ENCODE measurements around the gene LIMD2. TPM values are rescaled to one million over a fixed set of nuclear protein-coding genes. Genes with fewer than 3 reads are reported as not detected.

LIMD2 gene
- polyA plus RNA-seq, 4 donors = 2.0 to 14.7 (median 12.5) TPM

DNA sequence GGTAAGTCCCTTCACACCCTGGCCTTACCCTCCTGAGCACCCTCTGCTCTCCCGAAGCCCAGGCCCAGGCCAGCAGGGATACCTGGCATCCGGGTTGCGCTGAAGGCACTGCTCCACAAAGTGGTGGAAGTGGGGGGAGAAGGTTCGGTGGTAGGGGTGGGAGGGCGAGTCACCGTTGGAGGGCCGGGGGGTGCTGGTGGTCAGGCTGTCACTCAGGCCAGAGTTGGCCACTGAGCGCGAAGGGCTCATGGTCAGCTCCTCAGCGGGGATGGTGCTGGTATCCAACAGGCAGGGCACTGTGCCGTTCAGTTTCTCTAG, 4.3 kb upstream of the LIMD2 start:
- WGBS, 3 donors = 89 to 96% (median 95%) methylated on average over 11 of the region's 11 CpGs
- H3K27ac ChIP-seq (ENCODE audit: low read depth in 1 of 3, low read length in 2 of 3) = no peak overlapping the region
- no peaks in the 10 kb centered on the region for H3K9me3 ChIP-seq (ENCODE audit: control insufficient read depth in 2 of 2, insufficient read depth in 1 of 2, low read depth in 1 of 2, low read length in 1 of 2)
- peaks cover 2 to 64% (median 4%) of the 10 kb centered on the region in 3 donors for H3K36me3 ChIP-seq (ENCODE audit: control insufficient read depth in 3 of 3, insufficient read depth in 2 of 3, low read depth in 1 of 3, low read length in 3 of 3)
- DNase-seq (no peak), FAIRE-seq (no peak)
- peaks cover 0 to 8% (median 0%) of the 10 kb centered on the region in 3 donors for H3K4me1 ChIP-seq (ENCODE audit: control insufficient read depth in 3 of 3, insufficient read depth in 2 of 3, low read depth in 1 of 3, low read length in 2 of 3)
- no peak overlapping the region for H3K4me3 ChIP-seq (ENCODE audit: low read depth in 1 of 3, low read length in 3 of 3)
- H3K27me3 ChIP-seq (ENCODE audit: control insufficient read depth in 3 of 3, insufficient read depth in 3 of 3, low read length in 3 of 3) = peaks cover 0 to 11% (median 0%) of the 10 kb centered on the region in 3 donors

DNA sequence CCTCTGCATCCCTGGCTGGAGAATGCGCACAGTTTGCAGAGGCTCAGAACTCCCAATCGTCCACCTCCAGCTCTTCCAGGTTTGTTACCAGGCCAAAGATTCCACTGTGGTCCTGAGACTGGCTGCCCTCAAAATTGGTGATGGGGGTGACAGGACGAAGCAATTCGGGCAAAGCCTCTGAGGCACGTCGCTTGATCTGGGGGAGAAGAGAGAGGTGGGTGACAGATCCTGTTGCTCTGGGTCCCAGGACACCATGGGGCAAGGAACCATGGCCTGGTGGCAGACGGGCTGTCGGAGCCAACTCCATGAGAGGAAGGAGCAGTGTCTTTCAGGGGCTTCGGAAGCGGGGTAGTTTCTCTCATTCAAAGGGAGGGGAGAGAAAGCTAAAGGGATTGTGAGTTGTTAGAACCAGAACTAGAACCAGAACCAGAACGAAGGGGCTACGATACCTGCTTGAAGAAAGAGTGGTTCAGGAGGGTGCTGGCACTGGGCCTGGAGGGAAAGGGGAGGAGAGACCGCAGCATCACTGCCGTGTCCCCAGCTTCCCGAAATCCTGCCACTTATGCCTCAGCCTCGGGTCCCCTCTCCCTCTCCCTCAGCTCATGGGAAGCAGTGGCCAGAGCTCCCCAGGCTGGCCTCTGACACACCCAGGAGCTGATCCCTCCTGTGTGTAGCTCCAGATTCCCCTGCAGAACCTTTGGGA, 3.8 kb upstream of the LIMD2 start:
- H3K4me1 ChIP-seq (ENCODE audit: control insufficient read depth in 3 of 3, insufficient read depth in 2 of 3, low read depth in 1 of 3, low read length in 2 of 3) = peaks cover 0 to 8% (median 0%) of the 10 kb centered on the region in 3 donors
- no peak for FAIRE-seq
- WGBS, 3 donors = 86 to 97% (median 93%) methylated on average over 15 to 16 of the region's 16 CpGs

DNA sequence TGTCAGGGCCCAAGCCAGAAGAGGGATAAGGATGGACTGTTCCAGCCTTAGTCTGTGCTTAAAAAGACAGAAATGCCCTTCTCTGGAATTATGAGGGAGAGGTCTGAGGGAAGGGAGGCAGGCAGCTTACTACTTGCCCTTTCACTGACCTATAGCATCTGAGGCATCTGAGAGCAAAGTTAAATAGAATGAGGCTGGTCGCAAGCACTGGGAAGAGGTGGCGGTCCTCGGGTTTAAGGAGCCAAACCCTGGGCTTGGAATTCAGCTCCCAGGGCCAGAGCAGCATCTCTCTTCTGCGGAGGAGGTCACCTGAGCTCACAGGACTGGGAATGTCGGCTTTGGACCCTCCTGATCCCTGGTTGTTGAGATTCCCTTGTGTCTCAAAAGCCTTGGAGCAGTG, 3.1 kb upstream of the LIMD2 start:
- Histone ChIP-seq H3K27me3 (ENCODE audit: control insufficient read depth in 3 of 3, insufficient read depth in 3 of 3, low read length in 3 of 3) (peaks cover 0 to 16% (median 0%) of the 10 kb centered on the region in 3 donors), H3K27ac (ENCODE audit: low read depth in 1 of 3, low read length in 2 of 3) (peak overlapping the region in 1 of 3 donors; percentile 60), H3K36me3 (ENCODE audit: control insufficient read depth in 3 of 3, insufficient read depth in 2 of 3, low read depth in 1 of 3, low read length in 3 of 3) (peaks cover 0 to 55% (median 2%) of the 10 kb centered on the region in 3 donors), H3K4me3 (ENCODE audit: low read depth in 1 of 3, low read length in 3 of 3) (no peak overlapping the region), H3K4me1 (ENCODE audit: control insufficient read depth in 3 of 3, insufficient read depth in 2 of 3, low read depth in 1 of 3, low read length in 2 of 3) (peaks cover 0 to 8% (median 0%) of the 10 kb centered on the region in 3 donors), H3K9me3 (ENCODE audit: control insufficient read depth in 2 of 2, insufficient read depth in 1 of 2, low read depth in 1 of 2, low read length in 1 of 2) (no peaks in the 10 kb centered on the region)
- 86 to 92% (median 89%) methylated on average over 5 of the region's 5 CpGs for WGBS, 3 donors
- no peak for FAIRE-seq
- no peak for DNase-seq

More for the DNA sequence above, 3.8 kb upstream of the LIMD2 start:
- H3K27me3 ChIP-seq (ENCODE audit: control insufficient read depth in 3 of 3, insufficient read depth in 3 of 3, low read length in 3 of 3) = peaks cover 0 to 16% (median 0%) of the 10 kb centered on the region in 3 donors
- DNase-seq = no peak
- peaks cover 2 to 61% (median 2%) of the 10 kb centered on the region in 3 donors for H3K36me3 ChIP-seq (ENCODE audit: control insufficient read depth in 3 of 3, insufficient read depth in 2 of 3, low read depth in 1 of 3, low read length in 3 of 3)
- no peak overlapping the region for H3K27ac ChIP-seq (ENCODE audit: low read depth in 1 of 3, low read length in 2 of 3)
- no peak overlapping the region for H3K4me3 ChIP-seq (ENCODE audit: low read depth in 1 of 3, low read length in 3 of 3)
- H3K9me3 ChIP-seq (ENCODE audit: control insufficient read depth in 2 of 2, insufficient read depth in 1 of 2, low read depth in 1 of 2, low read length in 1 of 2) = no peaks in the 10 kb centered on the region

DNA sequence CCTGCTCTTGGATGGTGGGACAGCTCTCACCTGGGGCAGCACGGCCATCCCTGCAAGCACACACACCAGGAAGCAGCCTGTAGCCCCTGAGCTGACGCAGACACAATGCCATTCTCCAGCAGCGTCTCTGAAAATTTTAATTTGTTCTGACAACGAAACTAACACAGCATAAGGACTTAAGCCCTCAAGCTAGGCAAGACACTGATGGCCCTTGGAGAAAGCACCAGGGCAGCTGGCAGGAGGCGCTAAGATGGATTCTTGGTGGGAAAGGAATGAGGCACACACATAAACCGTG, 2.7 kb upstream of the LIMD2 start:
- Histone ChIP-seq H3K4me3 (ENCODE audit: low read depth in 1 of 3, low read length in 3 of 3) (no peak overlapping the region), H3K9me3 (ENCODE audit: control insufficient read depth in 2 of 2, insufficient read depth in 1 of 2, low read depth in 1 of 2, low read length in 1 of 2) (no peaks in the 10 kb centered on the region), H3K27ac (ENCODE audit: low read depth in 1 of 3, low read length in 2 of 3) (peak overlapping the region in 1 of 3 donors; percentile 60), H3K4me1 (ENCODE audit: control insufficient read depth in 3 of 3, insufficient read depth in 2 of 3, low read depth in 1 of 3, low read length in 2 of 3) (peaks cover 0 to 8% (median 0%) of the 10 kb centered on the region in 3 donors), H3K27me3 (ENCODE audit: control insufficient read depth in 3 of 3, insufficient read depth in 3 of 3, low read length in 3 of 3) (peaks cover 0 to 16% (median 0%) of the 10 kb centered on the region in 3 donors), H3K36me3 (ENCODE audit: control insufficient read depth in 3 of 3, insufficient read depth in 2 of 3, low read depth in 1 of 3, low read length in 3 of 3) (peaks cover 0 to 54% (median 2%) of the 10 kb centered on the region in 3 donors)
- DNase-seq (no peak), FAIRE-seq (no peak)
- WGBS, 3 donors = 73 to 87% (median 78%) methylated on average over 6 of the region's 6 CpGs

DNA sequence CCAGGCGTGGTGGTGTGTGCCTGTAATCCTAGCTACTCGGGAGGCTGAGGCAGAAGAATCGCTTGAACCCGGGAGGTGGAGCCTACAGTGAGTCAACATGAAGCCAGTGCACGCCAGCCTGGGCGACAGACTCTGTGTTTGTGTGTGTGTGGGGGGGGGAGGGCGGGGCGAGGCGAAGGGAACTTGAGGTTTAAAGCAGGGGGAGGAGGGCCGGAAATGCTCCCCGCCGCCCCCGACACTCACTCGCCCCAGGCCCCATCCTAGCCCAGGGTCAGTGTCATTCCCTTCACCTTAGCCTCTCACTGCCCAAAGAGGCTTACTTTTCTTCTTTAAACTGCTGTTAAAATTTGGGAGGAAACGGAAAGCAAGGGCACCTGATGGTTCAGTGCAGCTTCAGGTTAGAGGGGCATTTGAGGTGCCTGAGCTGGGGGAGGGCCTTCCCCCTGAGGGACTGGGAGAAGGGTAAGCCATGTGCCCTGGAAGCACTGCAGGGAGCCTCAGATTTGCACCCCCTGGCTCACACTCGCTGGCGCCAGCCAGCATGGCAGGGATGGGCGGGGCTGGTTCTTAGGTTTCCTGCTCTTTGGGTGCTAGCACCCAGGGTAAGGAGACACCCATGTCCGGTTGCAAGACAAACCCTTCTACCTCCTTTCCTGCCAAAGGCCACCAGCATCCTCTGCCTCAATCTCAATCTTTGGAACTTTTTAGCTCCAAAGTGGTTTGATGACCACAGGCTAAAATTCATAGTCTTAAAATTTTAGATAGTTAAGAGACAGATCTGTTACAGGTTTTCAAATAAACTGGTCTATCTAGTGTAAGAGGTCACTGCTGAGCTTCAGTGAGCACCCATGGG, 2.2 kb upstream of the LIMD2 start:
- Histone ChIP-seq H3K27me3 (ENCODE audit: control insufficient read depth in 3 of 3, insufficient read depth in 3 of 3, low read length in 3 of 3) (peaks cover 0 to 16% (median 0%) of the 10 kb centered on the region in 3 donors), H3K36me3 (ENCODE audit: control insufficient read depth in 3 of 3, insufficient read depth in 2 of 3, low read depth in 1 of 3, low read length in 3 of 3) (peaks cover 0 to 52% (median 2%) of the 10 kb centered on the region in 3 donors), H3K4me3 (ENCODE audit: low read depth in 1 of 3, low read length in 3 of 3) (peak overlapping the region in 1 of 3 donors; percentile 33), H3K4me1 (ENCODE audit: control insufficient read depth in 3 of 3, insufficient read depth in 2 of 3, low read depth in 1 of 3, low read length in 2 of 3) (peaks cover 0 to 8% (median 0%) of the 10 kb centered on the region in 3 donors), H3K9me3 (ENCODE audit: control insufficient read depth in 2 of 2, insufficient read depth in 1 of 2, low read depth in 1 of 2, low read length in 1 of 2) (no peaks in the 10 kb centered on the region), H3K27ac (ENCODE audit: low read depth in 1 of 3, low read length in 2 of 3) (peak overlapping the region in 2 of 3 donors; percentile 26 to 81)
- 68 to 90% (median 74%) methylated on average over 16 to 19 of the region's 19 CpGs for WGBS, 3 donors
- DNase-seq (peak in 1 of 2 donors; percentile 51), FAIRE-seq (no peak)

DNA sequence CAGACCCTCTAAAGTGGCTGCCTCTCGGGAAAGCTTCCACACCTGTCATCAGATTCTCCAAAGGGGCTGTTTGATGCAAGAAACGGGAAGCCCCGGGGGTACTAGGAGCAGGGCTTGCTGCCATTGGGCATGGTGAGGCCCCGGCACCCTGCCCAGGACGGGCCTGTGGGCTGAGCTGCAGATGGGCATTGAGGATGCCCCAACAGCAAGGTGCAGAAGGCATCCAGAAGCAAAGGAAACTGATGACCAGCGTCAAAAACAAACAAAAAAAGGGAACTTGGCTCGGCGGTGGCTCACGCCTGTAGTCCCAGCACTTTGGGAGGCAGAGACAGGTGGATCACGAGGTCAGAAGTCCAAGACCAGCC, 1.5 kb upstream of the LIMD2 start:
- FAIRE-seq (no peak), DNase-seq (no peak)
- Histone ChIP-seq H3K4me1 (ENCODE audit: control insufficient read depth in 3 of 3, insufficient read depth in 2 of 3, low read depth in 1 of 3, low read length in 2 of 3) (peaks cover 0 to 8% (median 0%) of the 10 kb centered on the region in 3 donors), H3K4me3 (ENCODE audit: low read depth in 1 of 3, low read length in 3 of 3) (peak overlapping the region; percentile 29 to 54 (median 29)), H3K27me3 (ENCODE audit: control insufficient read depth in 3 of 3, insufficient read depth in 3 of 3, low read length in 3 of 3) (peaks cover 0 to 16% (median 0%) of the 10 kb centered on the region in 3 donors), H3K27ac (ENCODE audit: low read depth in 1 of 3, low read length in 2 of 3) (peak overlapping the region; percentile 3 to 81 (median 43)), H3K9me3 (ENCODE audit: control insufficient read depth in 2 of 2, insufficient read depth in 1 of 2, low read depth in 1 of 2, low read length in 1 of 2) (no peaks in the 10 kb centered on the region), H3K36me3 (ENCODE audit: control insufficient read depth in 3 of 3, insufficient read depth in 2 of 3, low read depth in 1 of 3, low read length in 3 of 3) (peaks cover 0 to 48% (median 2%) of the 10 kb centered on the region in 3 donors)
- WGBS, 3 donors = 58 to 82% (median 59%) methylated on average over 10 of the region's 10 CpGs

DNA sequence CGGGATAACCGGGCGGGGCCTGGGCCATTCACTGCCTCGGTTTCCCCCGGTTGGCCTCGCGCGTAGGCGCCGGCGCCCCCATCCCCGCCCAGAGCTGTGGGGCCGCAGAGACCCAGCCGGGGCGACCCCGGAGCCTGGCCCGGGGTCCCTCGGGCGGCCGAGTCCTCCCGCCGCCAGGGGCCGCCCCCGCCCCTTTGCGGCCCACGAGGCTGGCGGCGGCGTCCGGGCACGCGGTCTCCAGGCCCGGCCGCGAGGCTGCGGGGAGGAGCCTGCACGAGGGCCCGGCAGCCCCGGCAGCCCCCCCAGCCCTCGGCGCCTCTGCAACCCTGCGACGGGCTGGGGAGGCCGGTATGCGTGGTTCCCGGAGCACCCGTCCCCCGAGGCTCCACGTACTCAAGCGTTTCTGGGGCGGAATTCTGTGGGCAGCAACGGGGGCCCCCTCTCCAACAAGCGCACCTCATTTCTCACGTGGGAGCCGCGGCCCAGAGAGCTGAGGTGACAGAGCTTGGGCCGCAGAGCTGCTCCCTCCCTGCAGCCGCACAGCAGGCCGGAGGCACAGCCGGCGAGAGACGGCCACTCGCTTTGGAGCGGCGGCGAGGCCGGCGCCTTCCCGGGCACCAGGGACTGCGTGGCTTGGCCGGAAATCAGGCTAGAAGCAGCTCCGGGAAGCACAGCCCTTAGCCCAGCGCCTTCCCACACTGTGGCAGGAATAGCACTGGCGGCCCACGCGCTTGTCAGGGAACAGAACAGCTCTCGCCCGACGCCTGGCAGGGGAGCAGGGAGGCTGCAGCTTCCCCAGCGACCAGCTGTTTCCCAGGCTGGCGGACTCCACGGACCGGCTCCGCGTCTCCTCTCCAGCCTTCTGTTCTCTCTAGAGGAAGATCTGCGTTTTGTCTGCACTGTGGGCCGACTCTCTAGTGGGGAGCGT, 867 bp upstream of the LIMD2 start:
- Histone ChIP-seq H3K4me3 (ENCODE audit: low read depth in 1 of 3, low read length in 3 of 3) (peak overlapping the region; percentile 29 to 54 (median 38)), H3K27me3 (ENCODE audit: control insufficient read depth in 3 of 3, insufficient read depth in 3 of 3, low read length in 3 of 3) (peaks cover 0 to 16% (median 0%) of the 10 kb centered on the region in 3 donors), H3K4me1 (ENCODE audit: control insufficient read depth in 3 of 3, insufficient read depth in 2 of 3, low read depth in 1 of 3, low read length in 2 of 3) (peaks cover 0 to 8% (median 0%) of the 10 kb centered on the region in 3 donors), H3K36me3 (ENCODE audit: control insufficient read depth in 3 of 3, insufficient read depth in 2 of 3, low read depth in 1 of 3, low read length in 3 of 3) (peaks cover 0 to 48% (median 2%) of the 10 kb centered on the region in 3 donors), H3K9me3 (ENCODE audit: control insufficient read depth in 2 of 2, insufficient read depth in 1 of 2, low read depth in 1 of 2, low read length in 1 of 2) (no peaks in the 10 kb centered on the region), H3K27ac (ENCODE audit: low read depth in 1 of 3, low read length in 2 of 3) (peak overlapping the region; percentile 33 to 81 (median 65))
- FAIRE-seq (no peak), DNase-seq (peak in 1 of 2 donors; percentile 45)
- WGBS, 3 donors = 8 to 46% (median 24%) methylated on average over 52 to 88 of the region's 88 CpGs

All from small intestine (tissue), 7 donors.